ENCODE data around the gene RBM47. TPM values are rescaled to one million over a fixed set of nuclear protein-coding genes. Genes with fewer than 3 reads are reported as not detected.

Gene RBM47
- total and polyA plus RNA-seq, 4 donors, result 25.9 to 119 (median 94.0) TPM

DNA sequence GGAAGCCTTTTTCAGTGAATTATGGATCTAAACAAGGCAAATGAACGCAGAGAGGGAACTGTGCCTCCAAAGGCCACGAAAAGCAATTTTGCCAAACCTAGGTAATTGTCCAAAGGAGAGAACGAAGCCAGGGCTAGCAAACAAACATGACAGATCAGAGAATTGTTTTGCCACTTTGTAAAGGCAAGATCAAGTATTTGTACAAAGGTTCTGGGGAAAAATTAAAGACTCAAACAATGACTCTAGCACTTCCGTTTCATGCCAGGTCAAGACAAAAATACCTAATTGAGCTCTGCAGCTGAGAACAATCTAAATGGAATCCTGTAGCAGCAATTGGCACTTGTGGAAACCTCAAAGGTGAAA, 8.5 kb downstream of the RBM47 start:
- peak overlapping the region in 1 of 2 donors; percentile 59 for H3K27ac ChIP-seq (ENCODE audit: low read depth in 1 of 2, low read length in 1 of 2)
- peaks cover 0 to under 1% (median 0%) of the 10 kb centered on the region in 3 donors for H3K27me3 ChIP-seq (ENCODE audit: control insufficient read depth in 3 of 3, insufficient read depth in 3 of 3, low read length in 2 of 3)
- no peak overlapping the region for H3K9ac ChIP-seq (ENCODE audit: insufficient read depth in 1 of 2, low read length in 2 of 2)
- no peak overlapping the region for H3K4me3 ChIP-seq
- H3K9me3 ChIP-seq (ENCODE audit: control insufficient read depth in 4 of 4, insufficient read depth in 3 of 4, low read length in 3 of 4), result peaks cover 0 to 2% (median 0%) of the 10 kb centered on the region in 4 donors
- 51 to 57% methylated on average over 4 of the region's 4 CpGs for WGBS, 2 donors
- DNase-seq (no peak), ATAC-seq (ENCODE audit: insufficient read depth, low FRiP score) (no peak)
- TF ChIP-seq, protein P1, sequence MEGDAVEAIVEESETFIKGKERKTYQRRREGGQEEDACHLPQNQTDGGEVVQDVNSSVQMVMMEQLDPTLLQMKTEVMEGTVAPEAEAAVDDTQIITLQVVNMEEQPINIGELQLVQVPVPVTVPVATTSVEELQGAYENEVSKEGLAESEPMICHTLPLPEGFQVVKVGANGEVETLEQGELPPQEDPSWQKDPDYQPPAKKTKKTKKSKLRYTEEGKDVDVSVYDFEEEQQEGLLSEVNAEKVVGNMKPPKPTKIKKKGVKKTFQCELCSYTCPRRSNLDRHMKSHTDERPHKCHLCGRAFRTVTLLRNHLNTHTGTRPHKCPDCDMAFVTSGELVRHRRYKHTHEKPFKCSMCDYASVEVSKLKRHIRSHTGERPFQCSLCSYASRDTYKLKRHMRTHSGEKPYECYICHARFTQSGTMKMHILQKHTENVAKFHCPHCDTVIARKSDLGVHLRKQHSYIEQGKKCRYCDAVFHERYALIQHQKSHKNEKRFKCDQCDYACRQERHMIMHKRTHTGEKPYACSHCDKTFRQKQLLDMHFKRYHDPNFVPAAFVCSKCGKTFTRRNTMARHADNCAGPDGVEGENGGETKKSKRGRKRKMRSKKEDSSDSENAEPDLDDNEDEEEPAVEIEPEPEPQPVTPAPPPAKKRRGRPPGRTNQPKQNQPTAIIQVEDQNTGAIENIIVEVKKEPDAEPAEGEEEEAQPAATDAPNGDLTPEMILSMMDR (IDR thresholded peaks at IDR 0.05; ENCODE audit: control extremely low read depth, extremely low read depth), result no peak
- peaks cover 0 to 4% (median 0%) of the 10 kb centered on the region in 5 donors for H3K4me1 ChIP-seq (ENCODE audit: control insufficient read depth in 5 of 5, insufficient read depth in 5 of 5, low read length in 5 of 5)
- H3K36me3 ChIP-seq (ENCODE audit: control insufficient read depth in 4 of 4, insufficient read depth in 4 of 4, low read length in 4 of 4), result no peaks in the 10 kb centered on the region

DNA sequence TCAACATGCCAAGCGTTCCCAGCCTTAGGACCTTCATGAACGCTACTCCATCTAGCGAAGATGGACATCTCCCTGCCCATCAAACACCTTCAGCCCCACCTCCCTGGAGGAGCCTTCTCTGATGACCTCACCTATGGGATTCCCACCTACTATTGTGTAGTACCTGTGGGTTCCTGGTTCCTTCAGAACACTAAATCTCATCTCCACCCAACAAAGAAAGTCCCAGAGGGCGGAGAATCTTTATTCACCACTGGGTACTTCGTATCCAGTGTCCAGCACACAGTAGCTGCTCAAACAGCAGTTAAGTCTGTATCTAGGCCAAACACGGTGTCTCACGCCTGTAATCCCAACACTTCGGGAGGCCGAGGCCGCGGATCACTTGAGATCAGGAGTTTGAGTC, 10.1 kb downstream of the RBM47 start:
- WGBS, 2 donors, result 93% methylated on average over 11 of the region's 11 CpGs
- no peak for ATAC-seq (ENCODE audit: insufficient read depth, low FRiP score)
- H3K4me1 ChIP-seq (ENCODE audit: control insufficient read depth in 5 of 5, insufficient read depth in 5 of 5, low read length in 5 of 5), result peaks cover 0 to 2% (median 0%) of the 10 kb centered on the region in 5 donors
- no peak overlapping the region for H3K27ac ChIP-seq (ENCODE audit: low read depth in 1 of 2, low read length in 1 of 2)
- peaks cover 0 to 2% (median 0%) of the 10 kb centered on the region in 4 donors for H3K9me3 ChIP-seq (ENCODE audit: control insufficient read depth in 4 of 4, insufficient read depth in 3 of 4, low read length in 3 of 4)
- H3K9ac ChIP-seq (ENCODE audit: insufficient read depth in 1 of 2, low read length in 2 of 2), result no peak overlapping the region
- no peak overlapping the region for H3K4me3 ChIP-seq
- TF ChIP-seq, protein P1 (IDR thresholded peaks at IDR 0.05; ENCODE audit: control extremely low read depth, extremely low read depth), result no peak
- no peaks in the 10 kb centered on the region for H3K36me3 ChIP-seq (ENCODE audit: control insufficient read depth in 4 of 4, insufficient read depth in 4 of 4, low read length in 4 of 4)
- no peaks in the 10 kb centered on the region for H3K27me3 ChIP-seq (ENCODE audit: control insufficient read depth in 3 of 3, insufficient read depth in 3 of 3, low read length in 2 of 3)
- no peak for DNase-seq

DNA sequence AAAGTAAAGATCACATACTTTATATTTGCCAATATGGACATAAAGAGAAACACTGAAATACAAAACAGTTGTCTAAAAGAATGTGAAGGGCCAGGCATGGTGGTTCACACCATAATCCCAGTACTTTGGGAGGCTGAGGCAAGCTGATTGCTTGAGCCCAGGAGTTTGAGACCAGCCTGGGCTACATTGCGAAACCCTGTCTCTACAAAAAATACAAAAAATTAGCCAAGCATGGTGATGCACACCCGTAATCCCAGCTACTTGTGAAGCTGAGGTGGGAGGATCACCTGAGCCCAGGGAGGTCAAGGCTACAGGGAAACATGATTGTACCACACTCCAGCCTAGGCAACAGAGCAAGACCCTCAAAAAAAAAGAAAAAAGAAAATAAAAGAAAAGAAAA, 11.8 kb downstream of the RBM47 start:
- H3K4me3 ChIP-seq, result no peak overlapping the region
- H3K9ac ChIP-seq (ENCODE audit: insufficient read depth in 1 of 2, low read length in 2 of 2), result no peak overlapping the region
- no peak overlapping the region for H3K27ac ChIP-seq (ENCODE audit: low read depth in 1 of 2, low read length in 1 of 2)
- DNase-seq (no peak), ATAC-seq (ENCODE audit: insufficient read depth, low FRiP score) (no peak)
- peaks cover 0 to 3% (median 0%) of the 10 kb centered on the region in 5 donors for H3K4me1 ChIP-seq (ENCODE audit: control insufficient read depth in 5 of 5, insufficient read depth in 5 of 5, low read length in 5 of 5)
- H3K27me3 ChIP-seq (ENCODE audit: control insufficient read depth in 3 of 3, insufficient read depth in 3 of 3, low read length in 2 of 3), result no peaks in the 10 kb centered on the region
- peaks cover 0 to 2% (median 0%) of the 10 kb centered on the region in 4 donors for H3K9me3 ChIP-seq (ENCODE audit: control insufficient read depth in 4 of 4, insufficient read depth in 3 of 4, low read length in 3 of 4)
- no peaks in the 10 kb centered on the region for H3K36me3 ChIP-seq (ENCODE audit: control insufficient read depth in 4 of 4, insufficient read depth in 4 of 4, low read length in 4 of 4)
- 71 to 75% methylated on average over 2 of the region's 2 CpGs for WGBS, 2 donors
- TF ChIP-seq, protein P1 (IDR thresholded peaks at IDR 0.05; ENCODE audit: control extremely low read depth, extremely low read depth), result no peak

DNA sequence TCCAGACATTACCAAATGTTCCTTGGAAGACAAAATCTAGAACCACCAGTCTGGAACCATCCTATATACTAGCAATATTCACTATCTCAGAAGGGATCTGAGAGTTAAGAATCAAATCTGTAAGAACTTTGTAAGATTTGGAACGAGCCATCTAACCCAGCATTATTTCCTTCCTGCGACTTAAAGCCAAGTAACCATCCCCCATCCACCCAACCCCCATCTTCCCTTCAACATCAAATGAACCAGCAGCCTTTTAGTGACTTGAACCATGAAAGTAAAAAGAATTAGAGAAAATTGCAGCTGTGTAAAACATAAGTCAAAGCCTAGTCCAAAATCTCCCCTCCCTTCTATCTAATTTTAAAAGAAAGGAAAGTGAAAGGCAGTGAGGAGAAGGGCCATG, 15.6 kb downstream of the RBM47 start:
- no peaks in the 10 kb centered on the region for H3K27me3 ChIP-seq (ENCODE audit: control insufficient read depth in 3 of 3, insufficient read depth in 3 of 3, low read length in 2 of 3)
- no peak overlapping the region for H3K27ac ChIP-seq (ENCODE audit: low read depth in 1 of 2, low read length in 1 of 2)
- no peaks in the 10 kb centered on the region for H3K36me3 ChIP-seq (ENCODE audit: control insufficient read depth in 4 of 4, insufficient read depth in 4 of 4, low read length in 4 of 4)
- H3K9me3 ChIP-seq (ENCODE audit: control insufficient read depth in 4 of 4, insufficient read depth in 3 of 4, low read length in 3 of 4), result no peaks in the 10 kb centered on the region
- WGBS, 2 donors, result 58 to 62% methylated on average over 2 of the region's 2 CpGs
- peaks cover 0 to 3% (median 0%) of the 10 kb centered on the region in 5 donors for H3K4me1 ChIP-seq (ENCODE audit: control insufficient read depth in 5 of 5, insufficient read depth in 5 of 5, low read length in 5 of 5)
- DNase-seq (no peak), ATAC-seq (ENCODE audit: insufficient read depth, low FRiP score) (no peak)
- H3K4me3 ChIP-seq, result no peak overlapping the region
- H3K9ac ChIP-seq (ENCODE audit: insufficient read depth in 1 of 2, low read length in 2 of 2), result no peak overlapping the region
- TF ChIP-seq, protein P1 (IDR thresholded peaks at IDR 0.05; ENCODE audit: control extremely low read depth, extremely low read depth), result no peak
